ENCODE results near the gene MPDZ. TPM values are rescaled to one million over a fixed set of nuclear protein-coding genes. Genes with fewer than 3 reads are reported as not detected.

The MPDZ gene
- total and polyA plus RNA-seq, 2 of the 13 experiments (the other 11 are each of a cell fraction or from before 2014, with no cell fraction given), result 12.4 to 14.7 TPM

- TF ChIP-seq, protein P1, sequence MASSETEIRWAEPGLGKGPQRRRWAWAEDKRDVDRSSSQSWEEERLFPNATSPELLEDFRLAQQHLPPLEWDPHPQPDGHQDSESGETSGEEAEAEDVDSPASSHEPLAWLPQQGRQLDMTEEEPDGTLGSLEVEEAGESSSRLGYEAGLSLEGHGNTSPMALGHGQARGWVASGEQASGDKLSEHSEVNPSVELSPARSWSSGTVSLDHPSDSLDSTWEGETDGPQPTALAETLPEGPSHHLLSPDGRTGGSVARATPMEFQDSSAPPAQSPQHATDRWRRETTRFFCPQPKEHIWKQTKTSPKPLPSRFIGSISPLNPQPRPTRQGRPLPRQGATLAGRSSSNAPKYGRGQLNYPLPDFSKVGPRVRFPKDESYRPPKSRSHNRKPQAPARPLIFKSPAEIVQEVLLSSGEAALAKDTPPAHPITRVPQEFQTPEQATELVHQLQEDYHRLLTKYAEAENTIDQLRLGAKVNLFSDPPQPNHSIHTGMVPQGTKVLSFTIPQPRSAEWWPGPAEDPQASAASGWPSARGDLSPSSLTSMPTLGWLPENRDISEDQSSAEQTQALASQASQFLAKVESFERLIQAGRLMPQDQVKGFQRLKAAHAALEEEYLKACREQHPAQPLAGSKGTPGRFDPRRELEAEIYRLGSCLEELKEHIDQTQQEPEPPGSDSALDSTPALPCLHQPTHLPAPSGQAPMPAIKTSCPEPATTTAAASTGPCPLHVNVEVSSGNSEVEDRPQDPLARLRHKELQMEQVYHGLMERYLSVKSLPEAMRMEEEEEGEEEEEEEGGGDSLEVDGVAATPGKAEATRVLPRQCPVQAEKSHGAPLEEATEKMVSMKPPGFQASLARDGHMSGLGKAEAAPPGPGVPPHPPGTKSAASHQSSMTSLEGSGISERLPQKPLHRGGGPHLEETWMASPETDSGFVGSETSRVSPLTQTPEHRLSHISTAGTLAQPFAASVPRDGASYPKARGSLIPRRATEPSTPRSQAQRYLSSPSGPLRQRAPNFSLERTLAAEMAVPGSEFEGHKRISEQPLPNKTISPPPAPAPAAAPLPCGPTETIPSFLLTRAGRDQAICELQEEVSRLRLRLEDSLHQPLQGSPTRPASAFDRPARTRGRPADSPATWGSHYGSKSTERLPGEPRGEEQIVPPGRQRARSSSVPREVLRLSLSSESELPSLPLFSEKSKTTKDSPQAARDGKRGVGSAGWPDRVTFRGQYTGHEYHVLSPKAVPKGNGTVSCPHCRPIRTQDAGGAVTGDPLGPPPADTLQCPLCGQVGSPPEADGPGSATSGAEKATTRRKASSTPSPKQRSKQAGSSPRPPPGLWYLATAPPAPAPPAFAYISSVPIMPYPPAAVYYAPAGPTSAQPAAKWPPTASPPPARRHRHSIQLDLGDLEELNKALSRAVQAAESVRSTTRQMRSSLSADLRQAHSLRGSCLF (CRISPR knock-in tag; IDR thresholded peaks at IDR 0.05; ENCODE audit: borderline replicate concordance), result no peak
These were observed 136.2 kb downstream of the MPDZ start (continued) for GRCh38 chr9:13143281-13143680.

- WGBS (ENCODE audit: low lambda C conversion rate), result 90% methylated on average over 3 of the region's 3 CpGs
- H3K4me3 ChIP-seq (replicated peaks in 1 of 3; ENCODE audit: insufficient read depth in 1 of 3, low read depth in 2 of 3, low read length in 3 of 3), result no peak overlapping the region
- intact Hi-C loops (cut with micrococcal nuclease; ENCODE audit: unreplicated experiment), result no loop called here
- no peaks in the 10 kb centered on the region; a peak in 1 of 5 replicates for H3K36me3 ChIP-seq (replicated peaks in 1 of 2; ENCODE audit: control insufficient read depth in 1 of 2, insufficient read depth in 2 of 2, low read length in 2 of 2)
- BruUV-seq (replicated peaks), result no TSS peak
- no peaks in the 10 kb centered on the region for H3K27me3 ChIP-seq (ENCODE audit: control insufficient read depth in 1 of 2, insufficient read depth in 2 of 2, low read length in 2 of 2)
- no peaks in the 10 kb centered on the region for H3K79me2 ChIP-seq (ENCODE audit: insufficient read depth, low read length)
- H3K4me1 ChIP-seq (ENCODE audit: insufficient read depth, low read length), result no peaks in the 10 kb centered on the region
- H3K9ac ChIP-seq (ENCODE audit: insufficient read depth, low read depth, low read length), result no peak overlapping the region
- no peaks in the 10 kb centered on the region for H4K20me1 ChIP-seq (ENCODE audit: insufficient read depth, low read length)
- H3K27ac ChIP-seq (ENCODE audit: extremely low read length, insufficient read depth, low read length), result no peak overlapping the region
- no peak for ATAC-seq
- H3K9me3 ChIP-seq (ENCODE audit: low read length), result no peaks in the 10 kb centered on the region
- FAIRE-seq, result no peak
- CTCF ChIA-PET (ENCODE audit: low intra/inter-chr PET ratio, low total read pairs), result no interaction called here
- in situ Hi-C loops (cut with HindIII; ENCODE audit: extremely low pct_ligation_motif_present, low pct_unique_long_range_greater_than_20kb), result no loop called here
- H3K4me2 ChIP-seq (ENCODE audit: low read depth, low read length), result no peak overlapping the region
- no peak overlapping the region for H2AFZ ChIP-seq (ENCODE audit: low read length)
- no peak for DNase-seq (ENCODE audit: low spot score)
- TF ChIP-seq, protein P2, sequence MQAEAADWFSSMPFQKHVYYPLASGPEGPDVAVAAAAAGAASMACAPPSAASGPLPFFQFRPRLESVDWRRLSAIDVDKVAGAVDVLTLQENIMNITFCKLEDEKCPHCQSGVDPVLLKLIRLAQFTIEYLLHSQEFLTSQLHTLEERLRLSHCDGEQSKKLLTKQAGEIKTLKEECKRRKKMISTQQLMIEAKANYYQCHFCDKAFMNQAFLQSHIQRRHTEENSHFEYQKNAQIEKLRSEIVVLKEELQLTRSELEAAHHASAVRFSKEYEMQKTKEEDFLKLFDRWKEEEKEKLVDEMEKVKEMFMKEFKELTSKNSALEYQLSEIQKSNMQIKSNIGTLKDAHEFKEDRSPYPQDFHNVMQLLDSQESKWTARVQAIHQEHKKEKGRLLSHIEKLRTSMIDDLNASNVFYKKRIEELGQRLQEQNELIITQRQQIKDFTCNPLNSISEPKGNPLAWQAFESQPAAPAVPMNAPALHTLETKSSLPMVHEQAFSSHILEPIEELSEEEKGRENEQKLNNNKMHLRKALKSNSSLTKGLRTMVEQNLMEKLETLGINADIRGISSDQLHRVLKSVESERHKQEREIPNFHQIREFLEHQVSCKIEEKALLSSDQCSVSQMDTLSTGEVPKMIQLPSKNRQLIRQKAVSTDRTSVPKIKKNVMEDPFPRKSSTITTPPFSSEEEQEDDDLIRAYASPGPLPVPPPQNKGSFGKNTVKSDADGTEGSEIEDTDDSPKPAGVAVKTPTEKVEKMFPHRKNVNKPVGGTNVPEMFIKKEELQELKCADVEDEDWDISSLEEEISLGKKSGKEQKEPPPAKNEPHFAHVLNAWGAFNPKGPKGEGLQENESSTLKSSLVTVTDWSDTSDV (CRISPR knock-in tag; IDR thresholded peaks at IDR 0.05), result no peak
- TF ChIP-seq TBX2 (CRISPR knock-in tag; IDR thresholded peaks at IDR 0.05; ENCODE audit: borderline replicate concordance) (no peak), HCFC1 (IDR thresholded peaks at IDR 0.05; ENCODE audit: low read depth, low read length) (no peak), CBX5 (CRISPR knock-in tag; IDR thresholded peaks at IDR 0.05; ENCODE audit: borderline replicate concordance) (no peak), KLF11 (CRISPR knock-in tag; IDR thresholded peaks at IDR 0.05) (no peak), NCOR1 (IDR thresholded peaks at IDR 0.05; ENCODE audit: borderline replicate concordance, low read length) (no peak), RXRB (CRISPR knock-in tag; IDR thresholded peaks at IDR 0.05; ENCODE audit: borderline replicate concordance) (no peak), FOXP1 (IDR thresholded peaks at IDR 0.05) (no peak), FOXP1 (CRISPR knock-in tag; IDR thresholded peaks at IDR 0.05) (no peak), ZNF547 (CRISPR knock-in tag; IDR thresholded peaks at IDR 0.05) (no peak), ZNF354B (CRISPR knock-in tag; IDR thresholded peaks at IDR 0.05) (no peak), ZMYM4 (CRISPR knock-in tag; IDR thresholded peaks at IDR 0.05) (no peak), SMC3 (IDR thresholded peaks at IDR 0.05; ENCODE audit: low read length) (no peak)
- TF ChIP-seq, protein P3, sequence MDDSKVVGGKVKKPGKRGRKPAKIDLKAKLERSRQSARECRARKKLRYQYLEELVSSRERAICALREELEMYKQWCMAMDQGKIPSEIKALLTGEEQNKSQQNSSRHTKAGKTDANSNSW (CRISPR knock-in tag; IDR thresholded peaks at IDR 0.05; ENCODE audit: borderline replicate concordance), result no peak
- TF ChIP-seq, protein P4, sequence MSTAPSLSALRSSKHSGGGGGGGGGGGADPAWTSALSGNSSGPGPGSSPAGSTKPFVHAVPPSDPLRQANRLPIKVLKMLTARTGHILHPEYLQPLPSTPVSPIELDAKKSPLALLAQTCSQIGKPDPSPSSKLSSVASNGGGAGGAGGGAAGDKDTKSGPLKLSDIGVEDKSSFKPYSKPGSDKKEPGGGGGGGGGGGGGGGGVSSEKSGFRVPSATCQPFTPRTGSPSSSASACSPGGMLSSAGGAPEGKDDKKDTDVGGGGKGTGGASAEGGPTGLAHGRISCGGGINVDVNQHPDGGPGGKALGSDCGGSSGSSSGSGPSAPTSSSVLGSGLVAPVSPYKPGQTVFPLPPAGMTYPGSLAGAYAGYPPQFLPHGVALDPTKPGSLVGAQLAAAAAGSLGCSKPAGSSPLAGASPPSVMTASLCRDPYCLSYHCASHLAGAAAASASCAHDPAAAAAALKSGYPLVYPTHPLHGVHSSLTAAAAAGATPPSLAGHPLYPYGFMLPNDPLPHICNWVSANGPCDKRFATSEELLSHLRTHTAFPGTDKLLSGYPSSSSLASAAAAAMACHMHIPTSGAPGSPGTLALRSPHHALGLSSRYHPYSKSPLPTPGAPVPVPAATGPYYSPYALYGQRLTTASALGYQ (CRISPR knock-in tag; IDR thresholded peaks at IDR 0.05), result no peak
- POLR2A ChIA-PET, result no interaction called here
These were observed 136.7 kb downstream of the MPDZ start for GRCh38 chr9:13142776-13143175.
